Colonic mucosa (tissue), 4 donors: ENCODE results near the gene PCTP. TPM values are rescaled to one million over a fixed set of nuclear protein-coding genes. Genes with fewer than 3 reads are reported as not detected.

Experiments used
- DNase-seq: peaks from one replicate; pipeline ENCODE4 v3.0.0-alpha.2; 2020
- H3K27ac ChIP-seq: fragments of 200-600 bp; one replicate; pipeline ENCODE4 v1.8.0; 2021
- H3K27me3 ChIP-seq: fragments of 200-600 bp; one replicate; pipeline ENCODE4 v1.8.0; 2021
- H3K36me3 ChIP-seq: fragments of 200-600 bp; one replicate; pipeline ENCODE4 v1.8.0; 2021
- H3K4me1 ChIP-seq: fragments of 200-600 bp; one replicate; pipeline ENCODE4 v1.8.0; 2021; ENCODE audit warnings: mild to moderate bottlenecking
- H3K4me3 ChIP-seq: fragments of 200-600 bp; one replicate; pipeline ENCODE4 v1.8.0; 2021
- H3K9ac ChIP-seq, 2 donors: one replicate each; pipeline ENCODE4 v1.7.0; 2013; ENCODE audit warnings: control low read depth in 2 of 2, low read depth in 2 of 2, low read length in 2 of 2
- H3K9me3 ChIP-seq: fragments of 200-600 bp; one replicate; pipeline ENCODE4 v1.8.0; 2021
- intact Hi-C: fragments of 100-400 bp; cut with DNase I; formaldehyde crosslinking; loops from one replicate; pipeline ENCODE4 v1.14.1; 2022
- total RNA-seq, 2 donors: library from RNA; stranded (reverse); fragmentation: NEBNext Ultra II Directional in 1 of 2; extraction: Animal tissue kit (Norgen Biotek cat#: 25700) in 1 of 2; gene quantifications; one replicate each; pipeline ENCODE4 v1.2.1, GENCODE V29; 2021
- TF ChIP-seq, protein P1 (sequence below): fragments of 200-600 bp; IDR thresholded peaks from one replicate; pipeline ENCODE4 v1.8.0; 2022; ENCODE audit warnings: antibody characterized with exemption, mild to moderate bottlenecking
- donor health status: healthy.
- donor health status: DM: no; HTN: no; CAD: no.
- donor health status: DM: no; HTN: no; CAD: no.

PCTP gene
- total RNA-seq, 2 donors from 2014 or later: 29.0 to 35.5 TPM

DNA sequence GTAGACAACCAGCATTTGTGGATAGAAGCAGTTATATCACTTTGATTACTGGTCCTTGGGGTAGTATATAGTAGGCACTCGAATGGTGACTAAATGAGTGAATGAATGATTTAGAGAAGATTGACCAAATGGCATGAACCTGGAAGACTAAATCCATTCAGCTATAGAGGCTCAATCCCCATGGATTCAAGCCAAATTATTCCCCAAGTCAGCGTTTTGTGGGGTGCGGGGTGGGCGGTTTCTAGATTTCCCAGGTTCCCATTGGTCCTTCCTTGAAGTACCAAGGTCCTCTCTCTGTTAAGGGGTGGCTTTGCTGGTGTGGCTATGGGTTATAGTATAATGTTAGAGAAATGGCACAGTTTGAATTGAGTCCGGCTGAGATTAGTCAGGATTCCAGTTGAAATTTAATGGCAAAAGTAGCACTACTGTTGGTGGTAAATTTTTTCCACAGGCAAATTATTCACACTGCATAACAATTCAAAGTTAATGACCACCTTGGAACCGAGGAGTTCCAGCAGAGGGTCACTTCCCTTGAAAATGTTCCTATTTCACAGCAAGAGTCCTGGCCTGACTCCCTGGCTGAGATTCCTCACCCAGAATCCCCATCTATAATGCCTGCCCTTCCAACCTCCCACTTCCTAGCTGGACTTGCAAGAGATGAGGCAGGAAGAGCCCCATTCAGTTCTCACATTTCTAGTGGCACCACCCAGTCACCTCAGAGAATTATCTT lies 27.7 kb downstream of the PCTP start:
- Histone ChIP-seq H3K9me3 (no peaks in the 10 kb centered on the region), H3K36me3 (peaks cover 9% of the 10 kb centered on the region), H3K4me1 (no peaks in the 10 kb centered on the region), H3K4me3 (no peak overlapping the region), H3K27me3 (no peaks in the 10 kb centered on the region), H3K27ac (no peak overlapping the region), H3K9ac (no peak overlapping the region)
- TF ChIP-seq, protein P1, sequence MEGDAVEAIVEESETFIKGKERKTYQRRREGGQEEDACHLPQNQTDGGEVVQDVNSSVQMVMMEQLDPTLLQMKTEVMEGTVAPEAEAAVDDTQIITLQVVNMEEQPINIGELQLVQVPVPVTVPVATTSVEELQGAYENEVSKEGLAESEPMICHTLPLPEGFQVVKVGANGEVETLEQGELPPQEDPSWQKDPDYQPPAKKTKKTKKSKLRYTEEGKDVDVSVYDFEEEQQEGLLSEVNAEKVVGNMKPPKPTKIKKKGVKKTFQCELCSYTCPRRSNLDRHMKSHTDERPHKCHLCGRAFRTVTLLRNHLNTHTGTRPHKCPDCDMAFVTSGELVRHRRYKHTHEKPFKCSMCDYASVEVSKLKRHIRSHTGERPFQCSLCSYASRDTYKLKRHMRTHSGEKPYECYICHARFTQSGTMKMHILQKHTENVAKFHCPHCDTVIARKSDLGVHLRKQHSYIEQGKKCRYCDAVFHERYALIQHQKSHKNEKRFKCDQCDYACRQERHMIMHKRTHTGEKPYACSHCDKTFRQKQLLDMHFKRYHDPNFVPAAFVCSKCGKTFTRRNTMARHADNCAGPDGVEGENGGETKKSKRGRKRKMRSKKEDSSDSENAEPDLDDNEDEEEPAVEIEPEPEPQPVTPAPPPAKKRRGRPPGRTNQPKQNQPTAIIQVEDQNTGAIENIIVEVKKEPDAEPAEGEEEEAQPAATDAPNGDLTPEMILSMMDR: no peak
- intact Hi-C loops: no loop called here
- DNase-seq: no peak

DNA sequence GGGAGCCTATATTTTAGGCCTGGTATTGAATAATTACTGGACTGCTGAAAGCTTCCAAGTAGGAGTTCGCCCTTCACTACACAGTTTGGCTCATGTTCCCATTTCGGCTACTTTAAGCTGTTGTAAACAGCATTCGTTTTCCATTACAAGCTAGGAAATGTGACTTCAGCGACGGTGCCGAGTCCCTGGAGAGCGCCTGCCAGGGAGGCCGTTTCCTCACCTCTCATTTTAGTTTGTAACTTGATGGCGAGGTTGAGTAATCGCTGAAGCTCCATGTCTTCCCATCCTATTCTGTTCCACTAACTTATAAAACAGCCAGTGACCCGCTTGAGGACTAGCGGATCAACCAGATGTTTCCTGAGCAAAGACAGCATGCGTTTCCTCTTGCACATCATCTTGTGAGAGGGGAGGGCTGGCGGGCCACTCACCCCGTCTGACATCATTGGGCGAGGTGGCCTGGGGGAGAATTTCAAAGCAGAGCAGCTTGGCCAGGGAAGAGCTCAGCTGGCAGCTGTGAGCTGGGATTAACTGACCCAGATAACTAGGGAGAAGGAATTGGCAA lies 32.9 kb downstream of the PCTP start:
- Histone ChIP-seq H3K9me3 (no peaks in the 10 kb centered on the region), H3K4me3 (no peak overlapping the region), H3K9ac (no peak overlapping the region), H3K27me3 (no peaks in the 10 kb centered on the region), H3K4me1 (no peaks in the 10 kb centered on the region), H3K36me3 (no peaks in the 10 kb centered on the region), H3K27ac (no peak overlapping the region)
- peak; percentile 46 for DNase-seq
- intact Hi-C loops: no loop called here
- TF ChIP-seq, protein P1: no peak

DNA sequence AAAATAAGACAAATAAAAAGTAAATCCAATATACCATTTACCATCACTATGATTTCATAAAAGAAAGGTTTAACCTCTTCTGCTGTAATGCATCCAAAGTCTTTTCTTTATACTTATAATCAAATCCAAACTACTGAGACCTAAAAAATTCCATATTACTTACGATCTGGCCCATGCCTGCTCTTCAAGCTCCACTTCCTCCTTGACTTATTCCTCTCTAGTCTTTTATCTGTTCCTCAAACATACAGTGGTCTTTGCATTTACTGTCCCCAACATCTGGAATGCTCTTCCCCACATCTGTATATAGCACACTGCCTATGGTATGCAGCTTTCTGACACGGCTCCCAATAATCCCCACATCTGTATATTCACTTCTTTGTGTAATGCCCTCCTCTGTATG lies 33.8 kb downstream of the PCTP start:
- no peaks in the 10 kb centered on the region for H3K27me3 ChIP-seq
- no peaks in the 10 kb centered on the region for H3K4me1 ChIP-seq
- H3K9ac ChIP-seq: no peak overlapping the region
- intact Hi-C loops: no loop called here
- no peaks in the 10 kb centered on the region for H3K36me3 ChIP-seq
- H3K4me3 ChIP-seq: no peak overlapping the region
- no peaks in the 10 kb centered on the region for H3K9me3 ChIP-seq
- TF ChIP-seq, protein P1: no peak
- DNase-seq: no peak
- H3K27ac ChIP-seq: no peak overlapping the region

DNA sequence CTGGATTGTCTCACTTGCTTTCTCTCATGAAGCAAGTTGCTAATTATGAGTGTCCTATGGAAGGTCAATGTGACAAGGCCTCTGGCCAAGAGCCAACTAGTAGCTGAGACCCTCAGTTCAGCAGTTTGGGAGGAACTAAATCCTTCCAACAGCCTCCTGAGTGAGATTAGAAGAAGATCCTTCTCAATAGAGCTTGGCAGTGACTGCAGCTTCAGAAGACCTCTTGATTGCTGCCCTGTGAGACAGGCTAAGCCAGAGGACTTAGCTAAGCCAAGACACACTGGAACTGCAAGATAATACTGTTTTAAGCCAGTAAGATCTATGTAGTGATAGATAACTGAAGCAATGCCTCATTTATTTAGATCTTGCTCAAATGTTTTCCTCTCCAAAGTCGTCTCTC lies 34.3 kb downstream of the PCTP start:
- DNase-seq: no peak
- no peaks in the 10 kb centered on the region for H3K4me1 ChIP-seq
- H3K9ac ChIP-seq: no peak overlapping the region
- no peaks in the 10 kb centered on the region for H3K27me3 ChIP-seq
- H3K9me3 ChIP-seq: no peaks in the 10 kb centered on the region
- no peak overlapping the region for H3K27ac ChIP-seq
- H3K4me3 ChIP-seq: no peak overlapping the region
- TF ChIP-seq, protein P1: no peak
- intact Hi-C loops: no loop called here
- H3K36me3 ChIP-seq: no peaks in the 10 kb centered on the region

DNA sequence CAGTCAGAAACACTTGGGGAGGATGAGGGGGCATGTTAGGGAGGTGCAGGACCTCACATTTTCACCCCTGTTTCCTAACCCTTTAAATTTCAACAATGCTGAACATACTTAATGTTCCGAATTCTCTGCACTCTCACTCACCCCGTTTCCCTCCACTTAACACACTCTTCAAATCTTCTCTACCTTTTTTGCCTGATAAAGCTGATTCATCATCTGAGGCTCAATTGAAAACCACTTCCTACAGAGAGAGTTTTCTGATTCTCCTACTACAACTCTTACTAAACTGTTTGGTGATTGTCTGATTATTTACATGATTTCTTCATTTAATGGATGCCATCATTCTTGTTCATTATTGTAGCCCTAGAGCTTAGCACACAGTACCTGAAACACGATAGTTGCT lies 42.4 kb downstream of the PCTP start:
- Histone ChIP-seq H3K4me1 (no peaks in the 10 kb centered on the region), H3K4me3 (no peak overlapping the region), H3K36me3 (no peaks in the 10 kb centered on the region), H3K9me3 (no peaks in the 10 kb centered on the region), H3K27me3 (no peaks in the 10 kb centered on the region), H3K27ac (no peak overlapping the region), H3K9ac (no peak overlapping the region)
- intact Hi-C loops: no loop called here
- no peak for DNase-seq
- TF ChIP-seq, protein P1: no peak
